Measurements from ENCODE around the gene PALS2. TPM values are rescaled to one million over a fixed set of nuclear protein-coding genes. Genes with fewer than 3 reads are reported as not detected.

The PALS2 gene
- total RNA-seq, 2 donors from 2014 or later, result 45.0 to 46.1 TPM

- Mint-ChIP-seq H3K36me3 (ENCODE audit: low read depth) (no peaks in the 10 kb centered on the region), H3K4me1 (peaks cover 24% of the 10 kb centered on the region), H3K9me3 (no peaks in the 10 kb centered on the region), H3K4me3 (no peak overlapping the region), H3K27me3 (ENCODE audit: insufficient read depth) (peaks cover 14% of the 10 kb centered on the region), H3K27ac (no peak overlapping the region)
- Histone ChIP-seq H3K4me1 (ENCODE audit: control insufficient read depth, insufficient read depth, low read length) (peaks cover 7% of the 10 kb centered on the region), H3K4me3 (ENCODE audit: low read length) (peak overlapping the region; percentile 98), H3K27ac (ENCODE audit: low read depth, low read length) (no peak overlapping the region), H3K36me3 (ENCODE audit: control insufficient read depth, insufficient read depth, low read length) (no peaks in the 10 kb centered on the region), H3K27me3 (ENCODE audit: control insufficient read depth, insufficient read depth, low read length, poor library complexity, severe bottlenecking) (peaks cover 12% of the 10 kb centered on the region), H3K9me3 (ENCODE audit: control insufficient read depth, low read length) (no peaks in the 10 kb centered on the region), H3K9ac (ENCODE audit: extremely low read depth, low read length, poor library complexity, severe bottlenecking) (no peak overlapping the region)
- WGBS, 2 experiments (ENCODE audit: insufficient coverage in 1 of 2, insufficient read length in 1 of 2), result 82% methylated on average over 2 of the region's 2 CpGs; no CpG with 5 or more reads in 1 of the 2 experiments
- peak; percentile 59 for DNase-seq
- TF ChIP-seq CTCF (conservative IDR thresholded peaks at IDR 0.05), result peak; percentile 84
These were observed 3.1 kb downstream of the PALS2 start for GRCh38 chr7:24576171-24577025.

GRCh38 chr7:24578052-24578451 is 4.8 kb downstream of the PALS2 start:
- 86 to 95% methylated on average over 2 to 3 of the region's 3 CpGs for WGBS, 2 experiments (ENCODE audit: insufficient coverage in 1 of 2, insufficient read length in 1 of 2)
- Histone ChIP-seq H3K9me3 (ENCODE audit: control insufficient read depth, low read length) (no peaks in the 10 kb centered on the region), H3K9ac (ENCODE audit: extremely low read depth, low read length, poor library complexity, severe bottlenecking) (no peak overlapping the region), H3K4me3 (ENCODE audit: low read length) (no peak overlapping the region), H3K4me1 (ENCODE audit: control insufficient read depth, insufficient read depth, low read length) (peaks cover 7% of the 10 kb centered on the region), H3K27ac (ENCODE audit: low read depth, low read length) (no peak overlapping the region), H3K36me3 (ENCODE audit: control insufficient read depth, insufficient read depth, low read length) (no peaks in the 10 kb centered on the region), H3K27me3 (ENCODE audit: control insufficient read depth, insufficient read depth, low read length, poor library complexity, severe bottlenecking) (no peaks in the 10 kb centered on the region)
- Mint-ChIP-seq H3K4me3 (no peak overlapping the region), H3K9me3 (no peaks in the 10 kb centered on the region), H3K27me3 (ENCODE audit: insufficient read depth) (no peaks in the 10 kb centered on the region), H3K36me3 (ENCODE audit: low read depth) (no peaks in the 10 kb centered on the region), H3K4me1 (peaks cover 14% of the 10 kb centered on the region), H3K27ac (no peak overlapping the region)
- DNase-seq, result no peak
- TF ChIP-seq CTCF (conservative IDR thresholded peaks at IDR 0.05), result no peak

GRCh38 chr7:24580283-24580946 is 7.2 kb downstream of the PALS2 start:
- TF ChIP-seq CTCF (conservative IDR thresholded peaks at IDR 0.05), result no peak
- DNase-seq, result no peak
- no peak overlapping the region for H3K9ac ChIP-seq (ENCODE audit: extremely low read depth, low read length, poor library complexity, severe bottlenecking)
- peaks cover 7% of the 10 kb centered on the region for H3K4me1 ChIP-seq (ENCODE audit: control insufficient read depth, insufficient read depth, low read length)
- Mint-ChIP-seq H3K4me1 (peaks cover 14% of the 10 kb centered on the region), H3K27me3 (ENCODE audit: insufficient read depth) (no peaks in the 10 kb centered on the region), H3K36me3 (ENCODE audit: low read depth) (no peaks in the 10 kb centered on the region), H3K27ac (no peak overlapping the region), H3K9me3 (no peaks in the 10 kb centered on the region), H3K4me3 (no peak overlapping the region)
- 100% methylated on average over 1 of the region's 2 CpGs for WGBS, 2 experiments (ENCODE audit: insufficient coverage in 1 of 2, insufficient read length in 1 of 2)
- no peaks in the 10 kb centered on the region for H3K9me3 ChIP-seq (ENCODE audit: control insufficient read depth, low read length)
- no peak overlapping the region for H3K27ac ChIP-seq (ENCODE audit: low read depth, low read length)
- H3K4me3 ChIP-seq (ENCODE audit: low read length), result no peak overlapping the region
- H3K36me3 ChIP-seq (ENCODE audit: control insufficient read depth, insufficient read depth, low read length), result no peaks in the 10 kb centered on the region
- no peaks in the 10 kb centered on the region for H3K27me3 ChIP-seq (ENCODE audit: control insufficient read depth, insufficient read depth, low read length, poor library complexity, severe bottlenecking)

Data from endodermal cell (in vitro differentiated cells).